Suprapubic skin (tissue), 4 donors: ENCODE results near the gene ELMO1.

Source experiments
- POLR2A ChIP-seq, 2 donors: fragments of 450-650 bp; IDR thresholded peaks; one replicate each; pipeline ENCODE4 v1.6.1; 2017; ENCODE audit warnings: antibody characterized with exemption in 2 of 2, mild to moderate bottlenecking in 2 of 2, moderate library complexity in 2 of 2
- POLR2AphosphoS5 ChIP-seq, 3 donors: sonication (generic); formaldehyde crosslinking; IDR thresholded peaks; one replicate each; pipeline ENCODE4 v1.6.1; 2017; ENCODE audit warnings: antibody characterized with exemption in 3 of 3
- TF ChIP-seq, protein P1 (sequence below), 2 donors: fragments of 200-600 bp in 1 of 2; fragments of 450-650 bp in 1 of 2; sonication (generic) in 1 of 2; IDR thresholded peaks; one replicate each; pipeline ENCODE4 v1.5.1; 2016 to 2019; ENCODE audit warnings: antibody characterized with exemption in 2 of 2, mild to moderate bottlenecking in 1 of 2, moderate library complexity in 1 of 2

DNA sequence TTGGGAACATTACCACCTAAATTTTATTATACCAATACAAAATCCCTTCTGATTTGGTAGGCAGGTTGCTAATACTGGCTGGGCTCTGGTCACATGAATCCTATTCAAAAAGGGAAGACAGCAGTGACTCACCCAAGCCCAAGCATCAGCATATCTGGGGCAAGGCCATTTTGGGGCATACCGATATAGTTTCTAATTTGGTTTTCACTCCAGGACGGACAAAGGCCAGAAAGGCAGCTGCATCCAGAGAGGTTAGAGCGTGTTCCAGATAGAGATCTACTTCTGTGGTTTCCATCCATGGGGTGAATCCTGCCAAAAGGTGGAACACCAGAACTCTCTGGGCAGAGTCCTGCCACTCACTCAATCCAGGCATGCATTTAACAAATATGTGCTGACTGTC is 335.8 kb downstream of the ELMO1 start:
- TF ChIP-seq POLR2A (IDR thresholded peaks at IDR 0.05) (no peak), POLR2AphosphoS5 (IDR thresholded peaks at IDR 0.05) (no peak)
- TF ChIP-seq, protein P1, sequence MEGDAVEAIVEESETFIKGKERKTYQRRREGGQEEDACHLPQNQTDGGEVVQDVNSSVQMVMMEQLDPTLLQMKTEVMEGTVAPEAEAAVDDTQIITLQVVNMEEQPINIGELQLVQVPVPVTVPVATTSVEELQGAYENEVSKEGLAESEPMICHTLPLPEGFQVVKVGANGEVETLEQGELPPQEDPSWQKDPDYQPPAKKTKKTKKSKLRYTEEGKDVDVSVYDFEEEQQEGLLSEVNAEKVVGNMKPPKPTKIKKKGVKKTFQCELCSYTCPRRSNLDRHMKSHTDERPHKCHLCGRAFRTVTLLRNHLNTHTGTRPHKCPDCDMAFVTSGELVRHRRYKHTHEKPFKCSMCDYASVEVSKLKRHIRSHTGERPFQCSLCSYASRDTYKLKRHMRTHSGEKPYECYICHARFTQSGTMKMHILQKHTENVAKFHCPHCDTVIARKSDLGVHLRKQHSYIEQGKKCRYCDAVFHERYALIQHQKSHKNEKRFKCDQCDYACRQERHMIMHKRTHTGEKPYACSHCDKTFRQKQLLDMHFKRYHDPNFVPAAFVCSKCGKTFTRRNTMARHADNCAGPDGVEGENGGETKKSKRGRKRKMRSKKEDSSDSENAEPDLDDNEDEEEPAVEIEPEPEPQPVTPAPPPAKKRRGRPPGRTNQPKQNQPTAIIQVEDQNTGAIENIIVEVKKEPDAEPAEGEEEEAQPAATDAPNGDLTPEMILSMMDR (IDR thresholded peaks at IDR 0.05): no peak
